ENCODE measurements around the gene DMRTC2.

GRCh38 chr19:41815301-41815700 lies 29.5 kb upstream of the DMRTC2 start:
- no peak for TF ChIP-seq POLR2A (IDR thresholded peaks at IDR 0.05)
- TF ChIP-seq, protein P1, sequence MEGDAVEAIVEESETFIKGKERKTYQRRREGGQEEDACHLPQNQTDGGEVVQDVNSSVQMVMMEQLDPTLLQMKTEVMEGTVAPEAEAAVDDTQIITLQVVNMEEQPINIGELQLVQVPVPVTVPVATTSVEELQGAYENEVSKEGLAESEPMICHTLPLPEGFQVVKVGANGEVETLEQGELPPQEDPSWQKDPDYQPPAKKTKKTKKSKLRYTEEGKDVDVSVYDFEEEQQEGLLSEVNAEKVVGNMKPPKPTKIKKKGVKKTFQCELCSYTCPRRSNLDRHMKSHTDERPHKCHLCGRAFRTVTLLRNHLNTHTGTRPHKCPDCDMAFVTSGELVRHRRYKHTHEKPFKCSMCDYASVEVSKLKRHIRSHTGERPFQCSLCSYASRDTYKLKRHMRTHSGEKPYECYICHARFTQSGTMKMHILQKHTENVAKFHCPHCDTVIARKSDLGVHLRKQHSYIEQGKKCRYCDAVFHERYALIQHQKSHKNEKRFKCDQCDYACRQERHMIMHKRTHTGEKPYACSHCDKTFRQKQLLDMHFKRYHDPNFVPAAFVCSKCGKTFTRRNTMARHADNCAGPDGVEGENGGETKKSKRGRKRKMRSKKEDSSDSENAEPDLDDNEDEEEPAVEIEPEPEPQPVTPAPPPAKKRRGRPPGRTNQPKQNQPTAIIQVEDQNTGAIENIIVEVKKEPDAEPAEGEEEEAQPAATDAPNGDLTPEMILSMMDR (IDR thresholded peaks at IDR 0.05), result no peak
- no peak for TF ChIP-seq POLR2AphosphoS5 (IDR thresholded peaks at IDR 0.05)
- no peak for TF ChIP-seq EP300 (IDR thresholded peaks at IDR 0.05)
